H1 (cell line): Measurements from ENCODE around the gene ITSN1. TPM values are rescaled to one million over a fixed set of nuclear protein-coding genes. Genes with fewer than 3 reads are reported as not detected.

ENCODE experiments used
- CTCF ChIA-PET: fragments of 300-600 bp; sonication (Branson Sonifier 250); formaldehyde crosslinking; loops from one replicate; lab custom pipeline; 2021; ENCODE audit not compliant: partially characterized antibody; lab: Charles Lee
- POLR2A ChIA-PET: fragments of 300-600 bp; sonication (Branson Sonifier 250); formaldehyde crosslinking; loops from one replicate; lab custom pipeline; 2021; ENCODE audit warnings: inconsistent platforms; ENCODE audit not compliant: partially characterized antibody; lab: Charles Lee
- DNase-seq, 2 experiments: peaks; one replicate each; pipeline versions ENCODE4 v3.0.0 to v3.0.0-alpha.2; 2010 to 2022; ENCODE audit warnings: low spot score in 2 of 2, low read depth in 1 of 2, mixed read lengths in 1 of 2
- FAIRE-seq: peaks from 2 replicates; lab custom pipeline; 2011; peaks lifted over from hg19 to GRCh38; lab: Jason Lieb, UNC
- H2AFZ ChIP-seq: 2 replicates; pipeline ENCODE4 v1.8.1; 2012; ENCODE audit warnings: low read length, inconsistent platforms
- H2AK5ac ChIP-seq: 2 replicates; pipeline ENCODE4 v1.6.1; 2013; ENCODE audit warnings: low read depth, low read length
- H2BK120ac ChIP-seq: replicated peaks from 2 replicates; pipeline ENCODE3; 2013; ENCODE audit warnings: low read depth, low read length, inconsistent platforms
- H2BK12ac ChIP-seq: 2 replicates; pipeline ENCODE4 v1.6.1; 2013; ENCODE audit warnings: low read depth, low read length
- H2BK15ac ChIP-seq: 2 replicates; pipeline ENCODE4 v1.6.1; 2013; ENCODE audit warnings: low read length
- H2BK20ac ChIP-seq: 2 replicates; pipeline ENCODE4 v1.6.1; 2013; ENCODE audit warnings: low read length
- H2BK5ac ChIP-seq: 2 replicates; pipeline ENCODE4 v1.6.1; 2013; ENCODE audit warnings: low read depth, low read length
- H3K14ac ChIP-seq: 2 replicates; pipeline ENCODE4 v1.6.1; 2013; ENCODE audit warnings: inconsistent platforms; ENCODE audit not compliant: insufficient read length
- H3K18ac ChIP-seq: 2 replicates; pipeline ENCODE4 v1.6.1; 2013; ENCODE audit warnings: low read length; ENCODE audit errors: extremely low read depth
- H3K23ac ChIP-seq: 2 replicates; pipeline ENCODE4 v1.6.1; 2013; ENCODE audit warnings: inconsistent platforms; ENCODE audit not compliant: insufficient read length
- H3K23me2 ChIP-seq: 2 replicates; pipeline ENCODE4 v1.6.1; 2013; ENCODE audit warnings: low read depth, low read length
- H3K27ac ChIP-seq: 2 replicates; pipeline ENCODE4 v1.6.1; 2011; ENCODE audit warnings: low read depth, low read length, inconsistent platforms
- H3K27me3 ChIP-seq, 4 experiments: replicated peaks in 1 of 4; 1 replicate in 1 of 4; 2 replicates in 3 of 4; pipeline versions ENCODE4 v1.6.1 to v1.8.1; 2011 to 2013; ENCODE audit warnings: low read length in 3 of 4, mild to moderate bottlenecking in 3 of 4, inconsistent platforms in 2 of 4, mixed read lengths in 2 of 4, moderate library complexity in 1 of 4; ENCODE audit not compliant: control insufficient read depth in 3 of 4, insufficient read depth in 3 of 4; ENCODE audit errors: extremely low read depth in 1 of 4
- H3K36me3 ChIP-seq, 4 experiments: 2 replicates each; pipeline versions ENCODE4 v1.6.1 to v1.8.1; 2011 to 2013; ENCODE audit warnings: mild to moderate bottlenecking in 4 of 4, low read length in 3 of 4, moderate library complexity in 2 of 4, control low read depth in 1 of 4, inconsistent platforms in 1 of 4; ENCODE audit not compliant: insufficient read depth in 4 of 4, control insufficient read depth in 2 of 4
- H3K4ac ChIP-seq: replicated peaks from 2 replicates; pipeline ENCODE3; 2013; ENCODE audit warnings: low read length, low read depth, mixed read lengths, inconsistent platforms; ENCODE audit not compliant: insufficient read length
- H3K4me1 ChIP-seq, 4 experiments: replicated peaks in 1 of 4; 1 replicate in 1 of 4; 2 replicates in 3 of 4; pipeline versions ENCODE4 v1.6.1 to v1.8.1; 2011 to 2013; ENCODE audit warnings: low read length in 3 of 4, inconsistent platforms in 2 of 4, mixed read lengths in 1 of 4; ENCODE audit not compliant: insufficient read depth in 4 of 4, control insufficient read depth in 3 of 4
- H3K4me2 ChIP-seq, 2 experiments: 2 replicates each; pipeline versions ENCODE4 v1.6.1 to v1.8.1; 2011 to 2013; ENCODE audit warnings: low read depth in 2 of 2, low read length in 2 of 2, control low read depth in 1 of 2, inconsistent platforms in 1 of 2, mild to moderate bottlenecking in 1 of 2; ENCODE audit not compliant: insufficient read depth in 1 of 2
- H3K4me3 ChIP-seq, 4 experiments: fragments of 200-600, 300-600 bp in 1 of 4; sonication (generic), shearing (Covaris generic), sonication (Bioruptor Twin) in 1 of 4; 2 replicates each; pipeline versions ENCODE4 v1.5.1 to v1.8.1; 2011 to 2016; ENCODE audit warnings: low read length in 4 of 4, low read depth in 3 of 4, control low read depth in 2 of 4, inconsistent platforms in 2 of 4, mild to moderate bottlenecking in 2 of 4, mixed read lengths in 1 of 4, moderate library complexity in 1 of 4; ENCODE audit not compliant: insufficient read depth in 2 of 4; ENCODE audit errors: extremely low read depth in 1 of 4
- H3K56ac ChIP-seq: replicated peaks from 2 replicates; pipeline ENCODE3; 2013; ENCODE audit warnings: low read depth, mild to moderate bottlenecking, mixed read lengths, low read length, inconsistent platforms; ENCODE audit not compliant: insufficient read length
- H3K79me1 ChIP-seq: 2 replicates; pipeline ENCODE4 v1.6.1; 2013; ENCODE audit warnings: low read depth, low read length, control low read depth
- H3K79me2 ChIP-seq, 2 experiments: 2 replicates each; pipeline versions ENCODE4 v1.6.1 to v1.8.1; 2012 to 2013; ENCODE audit warnings: low read length in 2 of 2, mild to moderate bottlenecking in 2 of 2, inconsistent platforms in 1 of 2; ENCODE audit not compliant: insufficient read depth in 2 of 2, control insufficient read depth in 1 of 2
- H3K9ac ChIP-seq, 4 experiments: replicated peaks in 1 of 4; 1 replicate in 1 of 4; 2 replicates in 3 of 4; pipeline versions ENCODE4 v1.6.1 to v1.8.1; 2011 to 2013; ENCODE audit warnings: low read depth in 3 of 4, low read length in 3 of 4, control low read depth in 2 of 4, mild to moderate bottlenecking in 2 of 4, moderate library complexity in 2 of 4, inconsistent platforms in 1 of 4; ENCODE audit errors: extremely low read depth in 1 of 4
- H3K9me3 ChIP-seq, 2 experiments: 2 replicates each; pipeline versions ENCODE4 v1.6.1 to v1.8.1; 2012 to 2013; ENCODE audit warnings: mild to moderate bottlenecking in 2 of 2, moderate library complexity in 2 of 2, control low read depth in 1 of 2, inconsistent platforms in 1 of 2, low read depth in 1 of 2, low read length in 1 of 2, mixed read lengths in 1 of 2; ENCODE audit not compliant: insufficient read depth in 2 of 2
- H4K20me1 ChIP-seq, 2 experiments: replicated peaks in 1 of 2; 2 replicates each; pipeline versions ENCODE3 to v1.8.1; 2011 to 2013; ENCODE audit warnings: inconsistent platforms in 2 of 2, low read length in 2 of 2, mild to moderate bottlenecking in 1 of 2; ENCODE audit not compliant: insufficient read depth in 2 of 2, control insufficient read depth in 1 of 2
- H4K5ac ChIP-seq: 2 replicates; pipeline ENCODE4 v1.6.1; 2013; ENCODE audit warnings: low read length, low read depth, mixed read lengths, inconsistent platforms; ENCODE audit not compliant: insufficient read length
- H4K8ac ChIP-seq: 2 replicates; pipeline ENCODE4 v1.8.0; 2013; ENCODE audit warnings: mild to moderate bottlenecking, moderate library complexity, low read length, inconsistent platforms; ENCODE audit not compliant: insufficient read depth; ENCODE audit errors: extremely low read depth
- H4K91ac ChIP-seq: replicated peaks from 2 replicates; pipeline ENCODE3; 2013; ENCODE audit warnings: low read length, mixed read lengths, inconsistent platforms; ENCODE audit not compliant: insufficient read length
- BRCA1 ChIP-seq: IDR thresholded peaks from 2 replicates; pipeline ENCODE4 v1.6.1; 2012; ENCODE audit warnings: low read depth, low read length, improper control_type of control experiment
- CHD1 ChIP-seq: IDR thresholded peaks from 2 replicates; pipeline ENCODE4 v1.6.1; 2012; ENCODE audit warnings: low read depth, low read length, improper control_type of control experiment
- EZH2 ChIP-seq: fragments of 200-600 bp; sonication (generic); IDR thresholded peaks from 2 replicates; pipeline ENCODE4 v1.7.1; 2012; ENCODE audit warnings: low read depth, mild to moderate bottlenecking, moderate library complexity, low read length, inconsistent platforms; ENCODE audit not compliant: severe bottlenecking
- HDAC2 ChIP-seq, 2 experiments: fragments of 300-600 bp in 1 of 2; sonication (generic) in 1 of 2; IDR thresholded peaks; 2 replicates each; pipeline ENCODE4 v1.6.1; 2011 to 2012; ENCODE audit warnings: low read depth in 2 of 2, low read length in 2 of 2, mild to moderate bottlenecking in 2 of 2, moderate library complexity in 2 of 2, borderline replicate concordance in 1 of 2, inconsistent platforms in 1 of 2
- HDAC6 ChIP-seq: IDR thresholded peaks from one replicate; pipeline ENCODE4 v1.7.1; 2012; ENCODE audit warnings: low read depth, mild to moderate bottlenecking, inconsistent platforms, low read length, moderate library complexity
- JUN ChIP-seq: IDR thresholded peaks from 2 replicates; pipeline ENCODE4 v1.6.1; 2011; ENCODE audit warnings: low read depth, mild to moderate bottlenecking, improper control_type of control experiment, low read length
- KDM4A ChIP-seq: IDR thresholded peaks from one replicate; pipeline ENCODE4 v1.7.1; 2012; ENCODE audit warnings: low read depth, mild to moderate bottlenecking, moderate library complexity, low read length, inconsistent platforms; ENCODE audit not compliant: severe bottlenecking
- MAFK ChIP-seq: IDR thresholded peaks from 2 replicates; pipeline ENCODE4 v1.6.1; 2012; ENCODE audit warnings: low read depth, mild to moderate bottlenecking, improper control_type of control experiment, low read length
- RAD21 ChIP-seq, 2 experiments: IDR thresholded peaks in 1 of 2; conservative IDR thresholded peaks in 1 of 2; 2 replicates each; pipeline ENCODE4 v1.6.1; 2011; ENCODE audit warnings: low read depth in 2 of 2, low read length in 2 of 2, improper control_type of control experiment in 1 of 2, inconsistent platforms in 1 of 2, mild to moderate bottlenecking in 1 of 2, moderate library complexity in 1 of 2
- RBBP5 ChIP-seq: IDR thresholded peaks from 2 replicates; pipeline ENCODE4 v1.7.1; 2012; ENCODE audit warnings: low read depth, mild to moderate bottlenecking, inconsistent platforms, low read length, moderate library complexity, borderline replicate concordance
- SIRT6 ChIP-seq: IDR thresholded peaks from one replicate; pipeline ENCODE4 v1.7.1; 2012; ENCODE audit warnings: low read length, inconsistent platforms
- SIX5 ChIP-seq: IDR thresholded peaks from 2 replicates; pipeline ENCODE4 v1.6.1; 2011; ENCODE audit warnings: mild to moderate bottlenecking, low read depth, low read length
- SP4 ChIP-seq: IDR thresholded peaks from 2 replicates; pipeline ENCODE4 v1.6.1; 2012; ENCODE audit warnings: low read length, inconsistent platforms
- SUZ12 ChIP-seq: fragments of 200-600 bp; sonication (generic); IDR thresholded peaks from 2 replicates; pipeline ENCODE4 v1.6.1; 2012; ENCODE audit warnings: mild to moderate bottlenecking, inconsistent platforms, low read length, moderate library complexity, mixed read lengths
- TCF12 ChIP-seq: IDR thresholded peaks from 2 replicates; pipeline ENCODE4 v1.6.1; 2011; ENCODE audit warnings: low read depth, mild to moderate bottlenecking, low read length
- WGBS, 2 experiments: shearing (Covaris generic) in 1 of 2; methylation state at CpG; one replicate each; pipeline versions ENCODE4 v1.1.6 to v1.1.7; 2013 to 2015; ENCODE audit warnings: low lambda C conversion rate in 2 of 2, mixed read lengths in 2 of 2, inconsistent platforms in 1 of 2, low coverage in 1 of 2, missing lambda C conversion rate in 1 of 2; ENCODE audit not compliant: insufficient replicate concordance in 2 of 2, insufficient coverage in 1 of 2, insufficient read length in 1 of 2; ENCODE audit errors: extremely low coverage in 1 of 2, missing lambda C conversion rate in 1 of 2; 5-methylcytosine and 5-hydroxymethylcytosine counted together
- polyA plus RNA-seq, 7 experiments: library from polyadenylated mRNA; depleted of rRNA in 3 of 7; stranded (reverse) in 5 of 7; unstranded in 2 of 7; fragments of >200 nt in 5 of 7; fragments of 200-250 nt in 2 of 7; gene quantifications; 1 replicate in 5 of 7; 2 replicates in 1 of 7; 4 replicates in 1 of 7; pipeline versions ENCODE4 v1.2.1 to v1.2.3, GENCODE V29; 2011 to 2013; ENCODE audit warnings: missing spikeins in 2 of 7, mixed read lengths in 2 of 7
- total RNA-seq: library from RNA; stranded (reverse); fragmentation: NEBNext Ultra II Directional; extraction: Animal tissue kit (Norgen Biotek cat#: 25700); gene quantifications from 2 replicates; pipeline ENCODE4 v1.2.1, GENCODE V29; 2021

Gene ITSN1
- total and polyA plus RNA-seq, 2 of the 8 experiments (the other 6 are each of a cell fraction or from before 2014, with no cell fraction given), result 60.8 to 78.1 TPM

GRCh38 chr21:33839806-33840205 lies 197.5 kb downstream of the ITSN1 start:
- POLR2A ChIA-PET, result interaction anchor here (1.0 to 1.1 kb wide), 2 partner anchors 14 to 18 kb away, joined by 3 read pairs; no protein-coding TSS in a partner anchor
- H3K23ac ChIP-seq, result no peak overlapping the region
- H3K14ac ChIP-seq, result no peak overlapping the region
- H3K9me3 ChIP-seq, result no peaks in the 10 kb centered on the region
- no peaks in the 10 kb centered on the region for H3K23me2 ChIP-seq
- no peak overlapping the region for H2BK120ac ChIP-seq
- no peaks in the 10 kb centered on the region for H3K79me1 ChIP-seq
- 88% methylated on average over 5 of the region's 5 CpGs; no CpG with 5 or more reads in 1 of the 2 experiments for WGBS, 2 experiments
- no peaks in the 10 kb centered on the region for H3K27me3 ChIP-seq
- H4K20me1 ChIP-seq, result no peaks in the 10 kb centered on the region
- H3K9ac ChIP-seq, result no peak overlapping the region
- H2BK5ac ChIP-seq, result no peak overlapping the region
- no peak overlapping the region for H3K27ac ChIP-seq
- CTCF ChIA-PET, result interaction anchor here (1.1 to 1.3 kb wide), 2 partner anchors 11 to 15 kb away, joined by 3 read pairs; no protein-coding TSS in a partner anchor
- no peak overlapping the region for H3K18ac ChIP-seq
- DNase-seq (no peak), FAIRE-seq (no peak)
- no peak overlapping the region for H2AFZ ChIP-seq
- no peak overlapping the region for H2BK15ac ChIP-seq
- no peak overlapping the region for H3K4me3 ChIP-seq
- H3K4me1 ChIP-seq, result no peaks in the 10 kb centered on the region; a peak in 3 of 7 replicates
- no peaks in the 10 kb centered on the region for H3K79me2 ChIP-seq
- no peak overlapping the region for H4K91ac ChIP-seq
- H4K5ac ChIP-seq, result no peak overlapping the region
- H3K4ac ChIP-seq, result no peak overlapping the region
- peaks cover 4 to 28% (median 6%) of the 10 kb centered on the region in 4 experiments; a peak in 7 of 8 replicates for H3K36me3 ChIP-seq
- no peak overlapping the region for H2BK12ac ChIP-seq
- H4K8ac ChIP-seq, result no peak overlapping the region
- no peak overlapping the region for H2AK5ac ChIP-seq
- no peak overlapping the region for H3K56ac ChIP-seq
- no peak overlapping the region for H2BK20ac ChIP-seq
- no peak overlapping the region for H3K4me2 ChIP-seq
- no peak for TF ChIP-seq RAD21 (IDR thresholded peaks at IDR 0.05 in 1 of 2, conservative IDR thresholded peaks at IDR 0.05 in 1 of 2; ENCODE audit: low read depth in 2 of 2, low read length in 2 of 2)
- no peak for TF ChIP-seq EZH2
- no peak for TF ChIP-seq MAFK
- no peak for TF ChIP-seq TCF12
- TF ChIP-seq HDAC6, result no peak
- no peak for TF ChIP-seq SIRT6
- no peak for TF ChIP-seq JUN
- no peak for TF ChIP-seq HDAC2 (IDR thresholded peaks at IDR 0.05; ENCODE audit: borderline replicate concordance in 1 of 2, low read depth in 2 of 2, low read length in 2 of 2)
- TF ChIP-seq SIX5, result no peak
- no peak for TF ChIP-seq SUZ12
- TF ChIP-seq CHD1, result no peak
- no peak for TF ChIP-seq SP4
- no peak for TF ChIP-seq KDM4A
- TF ChIP-seq BRCA1, result no peak
- TF ChIP-seq RBBP5, result no peak
